D341Med (cell line): ENCODE results near the gene ZC3H13.
A peak's percentile ranks its signal among the peaks of the same experiment; 100 is the strongest.
"Not testable (repeated sequence)": the region's sequence is repeated elsewhere in the genome, so short reads cannot be mapped to it uniquely, and the experiment has no call there.

Experiments used
- DNase-seq: peaks from one replicate; pipeline ENCODE4 v3.0.0; 2012; ENCODE audit warnings: low spot score

Gene ZC3H13

DNA sequence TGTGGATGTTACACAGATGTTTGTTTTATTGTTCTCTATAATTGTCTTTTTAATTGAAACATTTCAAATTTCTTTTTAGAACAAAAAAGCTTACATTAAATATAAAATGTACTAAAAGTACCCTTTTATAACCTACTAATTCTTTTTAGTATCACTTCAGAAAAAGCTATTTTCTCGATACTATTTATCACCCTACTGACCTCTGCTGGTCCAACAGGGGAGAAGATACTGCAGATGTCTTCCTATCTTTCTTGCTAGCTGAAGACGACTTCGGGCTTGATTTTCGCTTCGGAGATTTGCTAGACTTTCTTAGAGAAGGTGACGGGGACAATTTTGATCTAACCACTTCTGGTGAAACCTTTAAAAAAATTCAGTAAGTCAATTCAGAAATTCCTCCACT is 42.4 kb downstream of the ZC3H13 start:
- peak; percentile 27 for DNase-seq

DNA sequence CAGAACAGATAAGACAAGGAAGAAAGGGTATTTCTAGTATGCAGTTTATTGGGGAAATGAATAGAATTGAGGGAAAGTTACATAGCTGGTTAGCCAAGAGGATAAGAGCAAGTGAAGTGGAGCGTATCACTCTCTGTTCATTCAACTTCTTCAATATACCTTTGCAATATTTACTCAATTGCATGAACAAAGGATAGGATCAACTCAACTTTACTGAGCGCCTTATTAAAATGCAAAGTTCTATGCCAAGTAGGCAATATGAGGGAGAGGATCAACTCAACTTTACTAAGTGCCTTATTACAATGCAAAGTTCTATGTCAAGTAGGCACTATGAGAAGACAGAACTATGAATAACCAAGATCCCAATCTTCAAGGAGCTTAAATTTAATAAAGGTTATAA is 43.9 kb downstream of the ZC3H13 start:
- DNase-seq, result no peak

- DNase-seq, result no peak
Observed at GRCh38 chr13:46006688-46007452, 45.7 kb downstream of the ZC3H13 start.

GRCh38 chr13:46004491-46004890 is 48.1 kb downstream of the ZC3H13 start:
- no peak for DNase-seq

DNA sequence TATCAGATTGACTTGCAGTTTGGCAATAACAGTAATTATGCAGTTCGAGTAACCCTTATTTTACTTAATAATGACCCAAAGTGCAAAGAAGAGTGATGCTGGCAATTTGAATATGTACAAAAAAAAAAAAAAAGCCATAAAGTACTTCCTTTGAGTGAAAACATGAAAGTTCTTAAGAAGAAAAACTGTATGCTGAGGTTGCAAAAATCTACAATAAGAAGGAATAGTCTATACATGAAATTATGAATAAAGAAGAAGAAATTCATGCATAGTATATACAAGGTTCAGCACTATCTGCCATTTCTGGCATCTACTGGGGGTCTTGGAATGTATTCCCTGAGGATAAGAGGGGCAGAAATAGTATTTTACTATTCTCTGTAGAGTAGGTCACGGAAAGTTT is 55.9 kb downstream of the ZC3H13 start:
- no peak for DNase-seq

- no peak for DNase-seq
Observed at GRCh38 chr13:45995245-45995644, 57.3 kb downstream of the ZC3H13 start.

DNA sequence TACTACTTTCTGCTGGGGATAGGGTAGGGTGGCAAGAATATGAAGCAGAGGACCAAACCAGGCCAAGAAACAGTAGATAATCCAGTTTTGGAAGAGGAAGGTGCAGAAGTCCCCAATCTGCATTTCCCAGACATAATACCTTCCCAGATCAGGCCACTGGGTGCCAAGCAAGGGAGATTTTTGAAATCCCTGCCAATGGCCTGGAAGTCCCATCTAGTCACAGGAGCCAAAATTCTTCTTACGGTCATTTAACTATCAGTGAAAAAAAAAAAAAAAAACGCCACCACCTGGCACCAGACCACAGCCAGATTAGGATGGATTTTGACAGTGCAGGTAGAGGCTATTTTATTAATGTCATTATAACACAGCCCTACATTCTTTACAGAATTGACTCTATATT is 57.8 kb downstream of the ZC3H13 start:
- DNase-seq, result no peak

- no peak for DNase-seq
Observed at GRCh38 chr13:45989607-45990006, 62.9 kb downstream of the ZC3H13 start.

DNA sequence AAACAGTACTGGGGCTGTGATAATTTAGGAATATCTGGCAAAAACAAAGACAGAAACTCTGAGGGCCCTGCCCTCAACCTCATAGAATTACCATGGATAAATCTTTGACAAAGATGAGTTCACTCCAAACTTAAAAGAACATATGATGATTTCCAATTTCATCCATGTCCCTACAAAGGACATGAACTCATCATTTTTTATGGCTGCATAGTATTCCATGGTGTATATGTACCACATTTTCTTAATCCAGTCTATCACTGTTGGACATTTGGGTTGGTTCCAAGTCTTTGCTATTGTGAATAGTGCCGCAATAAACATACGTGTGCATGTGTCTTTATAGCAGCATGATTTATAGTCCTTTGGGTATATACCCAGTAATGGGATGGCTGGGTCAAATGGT is 71.4 kb downstream of the ZC3H13 start:
- not testable (repeated sequence) for DNase-seq

- DNase-seq, result no peak
Observed at GRCh38 chr13:45975337-45975736, 77.2 kb downstream of the ZC3H13 start.

DNA sequence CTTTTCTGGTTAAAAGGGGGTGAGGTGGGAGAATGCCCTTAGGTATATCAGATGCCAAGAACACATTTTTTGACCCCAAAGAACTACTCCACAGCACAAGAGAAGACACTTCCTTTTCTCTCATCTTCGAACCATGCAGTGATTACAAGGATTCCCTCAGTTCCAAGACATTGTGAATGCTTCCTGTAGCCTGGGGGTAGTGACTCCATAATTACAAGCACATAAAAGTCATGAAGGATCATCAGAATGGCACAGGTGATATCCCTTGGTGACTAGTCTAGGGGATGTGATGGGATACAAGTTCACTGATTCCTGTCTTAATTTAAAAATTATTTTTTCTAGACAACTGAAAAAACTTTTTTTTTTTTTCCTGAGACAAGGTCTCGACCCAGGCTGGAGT is 78.0 kb downstream of the ZC3H13 start:
- no peak for DNase-seq

DNA sequence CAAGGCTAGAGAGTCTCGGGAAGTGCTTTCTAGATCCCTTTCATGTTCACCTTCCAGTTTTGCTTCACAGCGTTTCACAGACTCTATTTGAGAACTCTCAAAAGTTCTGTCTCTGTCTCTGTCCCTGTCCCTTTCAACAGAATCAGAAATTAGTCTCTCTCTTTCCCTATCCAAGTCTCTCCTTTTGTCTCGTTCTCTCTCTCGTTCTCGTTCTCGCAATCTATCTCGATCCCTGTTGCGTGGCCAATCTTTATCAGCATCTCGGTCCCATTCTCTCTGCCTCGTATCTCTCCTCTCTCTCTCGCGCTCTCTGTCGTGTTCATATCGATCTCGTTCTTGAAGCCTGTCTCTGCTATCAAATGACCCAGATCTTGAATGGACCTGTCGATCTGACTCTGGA is 85.0 kb downstream of the ZC3H13 start:
- no peak for DNase-seq

DNA sequence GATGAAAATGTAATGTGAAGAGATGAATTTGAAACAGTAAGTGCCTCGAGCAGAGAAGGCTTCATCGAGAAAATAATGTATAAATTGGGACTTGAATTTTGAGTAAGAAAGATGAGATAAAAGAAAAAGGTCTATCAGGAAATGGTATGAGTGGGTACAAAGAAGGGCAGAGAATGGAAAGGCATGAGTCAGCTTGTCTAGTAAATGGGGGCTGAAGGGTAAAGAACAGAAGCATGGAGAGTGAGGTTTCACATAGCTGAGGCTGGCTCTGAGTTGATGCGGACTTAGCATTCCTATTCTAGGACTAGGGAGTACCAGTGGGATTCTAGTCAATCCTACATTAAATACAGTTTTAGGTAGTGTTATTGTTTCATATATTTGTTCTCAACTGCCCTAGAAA is 85.8 kb downstream of the ZC3H13 start:
- no peak for DNase-seq

GRCh38 chr13:45961468-45961867 is 91.1 kb downstream of the ZC3H13 start:
- DNase-seq, result no peak

DNA sequence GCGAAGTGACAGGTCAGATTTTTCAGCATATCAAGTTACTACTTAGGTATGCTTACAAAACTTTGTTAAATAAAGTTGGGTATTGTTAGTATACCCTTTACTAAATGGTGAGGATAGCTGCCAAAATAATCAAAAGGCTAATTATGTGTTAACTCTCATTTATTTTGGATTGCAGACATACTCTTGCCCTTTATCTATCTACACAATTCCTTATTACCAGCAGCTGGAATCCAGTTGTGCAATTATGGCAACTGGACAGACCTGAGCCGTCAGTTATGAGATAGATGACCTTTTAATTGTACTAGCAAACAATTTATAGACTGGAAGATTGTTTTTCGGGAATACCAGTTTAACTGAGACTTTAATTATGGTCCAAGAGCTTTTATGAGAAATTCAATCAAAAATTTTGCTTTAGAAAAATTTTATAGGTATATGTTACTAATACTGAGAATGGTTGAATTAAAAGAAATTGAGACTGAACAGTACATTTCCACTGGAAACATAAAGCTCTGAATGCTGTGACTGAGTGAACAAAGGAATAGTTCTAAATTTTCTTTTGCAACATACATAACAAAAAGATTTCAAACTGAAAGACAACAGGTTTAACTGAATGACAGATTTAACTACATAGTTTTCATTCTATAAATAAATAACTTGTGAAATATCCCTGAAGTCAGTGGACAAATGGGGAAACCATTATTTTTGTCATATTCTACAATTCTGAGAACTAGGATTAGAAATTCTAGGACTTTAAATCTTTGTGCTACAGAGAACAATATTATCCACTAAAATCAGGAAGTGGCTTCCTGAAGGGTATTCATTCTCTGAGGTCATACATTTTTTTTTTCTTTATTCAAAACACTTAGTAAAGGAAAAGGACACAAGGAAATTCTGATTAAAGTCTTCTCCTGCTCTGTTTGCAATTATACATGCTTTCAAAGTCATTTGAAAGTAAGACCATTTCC is 97.4 kb downstream of the ZC3H13 start:
- DNase-seq, result no peak

- DNase-seq, result no peak
Observed at GRCh38 chr13:45953082-45953481, 99.5 kb downstream of the ZC3H13 start.

DNA sequence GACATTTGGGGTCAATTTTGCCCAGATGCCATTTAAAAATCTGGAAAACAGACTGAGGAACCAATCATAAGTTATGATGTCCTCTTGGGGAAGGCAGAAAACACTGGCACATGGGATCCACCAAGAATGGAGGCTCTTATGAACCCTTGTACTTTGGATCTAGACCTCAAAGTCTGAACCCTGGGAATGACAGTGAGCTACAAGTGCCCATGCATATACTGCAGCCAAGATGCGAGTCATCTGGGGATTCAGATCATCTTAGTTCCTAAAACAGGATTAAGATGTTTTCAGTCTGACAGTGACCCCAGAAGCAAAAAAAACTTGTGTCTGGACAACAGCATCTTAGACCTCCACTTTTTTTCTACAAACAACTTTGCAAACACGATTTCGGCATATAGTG is 100.8 kb downstream of the ZC3H13 start:
- DNase-seq, result no peak

DNA sequence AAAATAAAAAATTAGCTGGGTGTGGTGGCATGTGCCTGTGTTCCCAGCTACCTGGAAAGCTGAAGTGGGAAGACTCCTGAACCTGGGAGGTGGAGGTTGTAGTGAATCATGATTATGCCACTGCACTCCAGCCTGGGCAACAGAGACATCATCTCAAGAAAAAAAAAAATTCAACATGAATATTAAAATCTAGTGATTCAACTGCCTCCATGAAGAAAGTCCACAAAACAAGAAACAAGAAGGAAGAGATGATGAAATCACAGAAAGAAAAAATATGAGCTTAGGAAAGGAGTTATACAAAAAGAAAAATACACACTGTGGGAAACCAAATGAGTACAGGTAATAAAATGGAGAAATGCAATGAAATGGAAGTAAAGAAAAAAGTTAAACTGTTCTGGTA is 101.4 kb downstream of the ZC3H13 start:
- DNase-seq, result no peak

- no peak for DNase-seq
Observed at GRCh38 chr13:45950386-45951000, 102.1 kb downstream of the ZC3H13 start.

GRCh38 chr13:45949161-45949560 is 103.4 kb downstream of the ZC3H13 start:
- no peak for DNase-seq

GRCh38 chr13:45943965-45944364 is 108.6 kb downstream of the ZC3H13 start:
- no peak for DNase-seq

DNA sequence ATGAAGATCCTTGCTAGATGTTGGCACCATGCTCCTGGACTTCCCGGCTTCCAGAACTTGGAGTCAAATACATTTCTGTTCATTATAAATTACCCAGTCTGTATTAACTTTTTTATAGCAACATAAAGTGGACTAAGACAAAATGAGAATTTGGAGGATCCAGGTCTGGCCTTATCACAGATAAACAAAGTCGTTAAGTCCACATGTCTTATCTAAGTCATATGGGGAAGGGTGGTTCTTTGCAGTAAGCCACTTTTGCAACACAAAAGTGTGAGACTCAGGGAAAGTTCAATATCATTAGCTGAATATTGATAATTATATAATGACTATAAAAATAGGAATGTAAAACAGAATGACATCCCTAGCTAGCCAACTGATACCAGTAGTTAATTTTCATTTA is 109.4 kb downstream of the ZC3H13 start:
- no peak for DNase-seq

GRCh38 chr13:45941261-45941660 is 111.3 kb downstream of the ZC3H13 start:
- DNase-seq, result no peak
